GM18505 (cell line): Measurements from ENCODE around the gene CCP110.

Source experiments
- ATAC-seq: cut with Tn5 transposase; IDR thresholded peaks from one replicate; pipeline ENCODE4 v1.9.1; 2021; ENCODE audit not compliant: unreplicated experiment
- POLR2A ChIP-seq: IDR thresholded peaks from 4 replicates; pipeline ENCODE4 v1.6.1; 2011; ENCODE audit warnings: borderline replicate concordance; ENCODE audit not compliant: insufficient read depth, insufficient read length; ENCODE audit errors: extremely low read depth

Gene CCP110

DNA sequence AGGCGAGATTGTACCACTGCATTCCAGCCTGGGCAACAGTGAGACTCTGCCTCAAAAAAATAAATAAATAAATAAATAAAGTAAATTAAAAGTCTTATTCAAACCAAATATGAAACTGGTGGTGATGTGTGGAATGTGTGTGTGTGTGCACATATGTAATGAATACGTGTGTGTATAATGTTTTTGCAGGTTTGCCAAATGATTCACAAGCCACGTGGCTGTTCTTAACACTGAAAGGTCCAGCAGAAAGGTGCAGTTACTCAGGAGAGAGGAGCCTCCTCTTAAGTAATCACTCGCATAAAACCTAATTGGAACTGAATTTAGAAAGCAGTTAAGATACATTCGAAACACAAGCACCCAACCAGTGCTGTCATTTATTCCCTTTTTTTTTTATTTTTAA lies 24.7 kb upstream of the CCP110 start:
- ATAC-seq, result no peak
- TF ChIP-seq POLR2A, result no peak

DNA sequence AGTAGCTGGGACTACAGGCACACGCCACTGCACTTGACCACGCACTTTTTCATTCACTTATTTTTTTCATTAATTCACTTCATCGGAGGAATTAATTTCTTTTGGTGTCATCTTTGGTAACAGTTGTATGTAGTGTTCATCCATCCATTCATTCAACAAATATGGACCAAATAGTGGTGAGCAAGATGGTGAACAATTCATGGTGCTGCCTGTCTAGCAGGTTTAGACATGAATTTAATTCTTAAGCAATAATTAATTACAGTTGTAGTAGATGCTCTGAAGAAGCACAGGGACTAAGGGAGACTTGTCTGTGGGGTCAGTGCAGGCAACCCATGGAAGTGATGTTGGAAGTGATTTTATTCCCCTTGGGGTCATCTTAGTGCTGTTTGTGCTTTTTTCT lies 24.3 kb upstream of the CCP110 start:
- TF ChIP-seq POLR2A, result no peak
- ATAC-seq, result no peak

GRCh38 chr16:19502395-19503131 lies 21.2 kb upstream of the CCP110 start:
- ATAC-seq, result no peak
- no peak for TF ChIP-seq POLR2A

DNA sequence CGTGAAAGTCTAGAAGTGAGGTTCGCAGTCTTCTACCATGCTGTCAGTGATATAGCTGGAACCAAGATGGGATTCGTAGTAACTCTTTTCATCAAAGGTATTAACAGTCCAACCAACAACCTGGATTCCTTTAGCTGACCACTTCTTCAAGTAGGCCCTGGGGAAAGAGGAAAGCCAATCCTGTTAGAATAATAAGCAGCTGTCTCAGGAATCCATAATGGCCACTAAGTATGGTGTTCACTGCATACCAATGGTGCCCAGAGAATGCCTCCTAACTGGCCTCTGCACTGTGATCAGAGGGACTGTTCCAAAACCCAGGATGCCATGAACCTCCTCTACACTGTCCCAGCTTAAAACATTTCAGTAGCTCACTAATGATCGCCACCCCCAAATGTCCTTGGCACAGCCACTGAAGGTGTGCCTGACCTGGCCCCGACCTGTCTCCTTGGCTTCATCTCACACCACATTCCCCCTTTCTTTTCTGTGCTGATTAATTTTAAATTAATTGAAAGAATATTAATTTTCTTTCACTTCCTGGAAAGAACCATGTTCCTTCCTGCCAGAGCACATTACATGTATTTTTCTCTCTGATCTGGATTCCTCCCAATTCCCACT lies 20.2 kb upstream of the CCP110 start:
- no peak for TF ChIP-seq POLR2A
- ATAC-seq, result no peak

GRCh38 chr16:19505600-19506303 lies 18.0 kb upstream of the CCP110 start:
- no peak for ATAC-seq
- no peak for TF ChIP-seq POLR2A

DNA sequence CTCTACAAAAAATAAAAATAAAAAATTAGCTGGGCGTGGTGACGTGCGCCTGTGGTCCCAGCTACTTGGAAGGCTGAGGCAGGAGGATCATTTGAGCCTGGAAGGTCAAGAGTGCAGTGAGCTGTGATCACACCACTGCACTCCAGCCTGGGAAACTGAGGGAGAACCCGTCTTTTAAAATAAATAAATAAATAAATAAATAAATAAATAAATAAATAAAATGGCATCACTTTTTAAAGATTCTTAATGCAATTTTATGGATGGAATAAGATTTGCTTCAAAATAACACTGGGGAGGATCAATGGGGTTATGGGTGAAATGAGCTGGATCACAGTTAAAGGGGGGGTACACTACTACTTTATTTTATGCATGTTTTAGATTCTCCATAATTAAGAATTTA lies 16.8 kb upstream of the CCP110 start:
- TF ChIP-seq POLR2A, result no peak
- ATAC-seq, result no peak

DNA sequence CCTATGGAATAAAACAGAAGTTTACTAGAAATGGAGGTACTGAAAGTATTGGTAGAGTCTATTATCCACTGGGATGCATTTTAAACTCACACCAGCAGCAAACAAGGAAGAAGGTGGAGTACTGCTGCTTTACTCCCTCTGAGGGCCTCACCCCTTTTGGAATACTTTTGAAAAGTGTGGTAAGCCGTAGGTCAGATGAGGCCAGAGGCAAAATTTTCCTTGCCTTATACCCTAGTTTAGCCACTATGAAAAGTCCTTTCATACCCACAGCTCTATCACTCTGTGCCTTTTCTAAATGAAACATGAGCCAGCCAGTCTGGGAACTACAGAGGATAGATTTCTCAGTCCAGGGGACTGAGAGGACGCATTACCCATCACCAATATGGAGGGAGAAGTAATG lies 15.9 kb upstream of the CCP110 start:
- ATAC-seq, result no peak

GRCh38 chr16:19512297-19512696 lies 11.4 kb upstream of the CCP110 start:
- ATAC-seq, result no peak
- TF ChIP-seq POLR2A, result no peak

More for the DNA sequence above, 15.9 kb upstream of the CCP110 start:
- no peak for TF ChIP-seq POLR2A

GRCh38 chr16:19513377-19514053 lies 10.2 kb upstream of the CCP110 start:
- TF ChIP-seq POLR2A, result no peak
- ATAC-seq, result no peak

DNA sequence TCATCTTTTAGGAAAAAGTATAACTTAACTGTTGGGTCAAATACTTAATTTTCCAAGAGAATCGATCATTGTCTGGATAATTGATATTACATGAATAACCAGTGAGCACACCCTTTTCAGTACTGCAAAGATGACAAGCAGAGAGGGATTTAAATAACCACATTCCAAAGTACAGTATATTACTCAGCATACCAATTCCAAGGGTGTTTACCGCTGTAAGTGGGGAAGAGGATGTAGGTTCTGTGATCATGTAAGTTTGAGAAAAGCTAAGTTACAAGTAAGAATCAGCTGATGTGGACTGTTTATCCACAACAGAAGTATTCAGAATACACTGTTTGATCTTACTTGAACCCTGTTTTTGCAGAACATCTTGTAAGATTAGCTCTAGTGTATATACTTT lies 8.0 kb upstream of the CCP110 start:
- no peak for ATAC-seq
- no peak for TF ChIP-seq POLR2A

DNA sequence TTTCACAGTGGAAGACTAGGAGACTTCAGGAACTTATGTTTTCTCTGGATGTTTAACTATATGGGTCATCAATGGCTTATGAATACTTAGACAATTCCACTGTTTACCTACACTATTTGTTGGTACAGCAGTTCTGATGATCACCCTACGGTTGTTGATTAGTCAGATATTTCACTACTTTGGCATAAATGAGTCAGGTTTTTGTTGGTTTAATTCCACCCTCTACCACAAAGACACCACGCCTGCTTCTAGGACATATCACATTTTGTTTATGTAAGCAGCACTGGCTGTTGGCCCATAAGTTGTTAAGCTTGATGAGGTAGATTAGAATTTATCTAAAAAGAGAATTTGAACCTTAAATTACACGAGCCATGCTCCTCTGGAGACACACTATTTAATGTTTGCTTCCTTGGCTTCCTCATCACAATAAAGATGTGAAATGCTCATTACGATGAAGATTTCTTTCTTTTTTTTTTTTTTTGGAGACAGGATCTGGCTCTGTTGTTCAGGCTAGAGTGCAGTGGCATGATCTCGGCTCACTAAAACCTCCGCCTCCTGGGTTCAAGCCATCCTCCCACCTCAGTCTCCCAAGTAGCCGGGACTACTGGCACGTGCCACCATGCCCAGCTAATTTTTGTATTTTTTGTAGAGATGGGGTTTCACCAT lies 6.2 kb upstream of the CCP110 start:
- no peak for TF ChIP-seq POLR2A
- ATAC-seq, result no peak

DNA sequence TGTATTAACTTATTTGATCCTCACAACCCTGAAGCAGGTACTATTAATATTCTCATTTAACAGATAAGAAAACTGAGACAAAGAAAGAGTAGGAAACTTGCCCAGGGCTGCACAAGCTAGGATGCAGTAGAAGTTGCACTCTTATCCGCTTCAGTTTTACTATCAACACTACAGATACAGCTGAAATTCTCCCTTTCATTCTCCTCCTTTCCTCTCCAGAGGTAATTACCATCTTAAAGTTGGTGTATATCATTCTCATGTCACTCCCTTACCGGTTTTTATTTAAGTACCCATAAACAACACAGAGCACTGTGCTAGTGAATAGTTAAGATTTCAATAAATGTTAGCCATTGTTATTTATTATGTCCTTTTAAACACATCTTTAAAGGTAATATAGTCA lies 5.4 kb upstream of the CCP110 start:
- no peak for TF ChIP-seq POLR2A
- no peak for ATAC-seq

DNA sequence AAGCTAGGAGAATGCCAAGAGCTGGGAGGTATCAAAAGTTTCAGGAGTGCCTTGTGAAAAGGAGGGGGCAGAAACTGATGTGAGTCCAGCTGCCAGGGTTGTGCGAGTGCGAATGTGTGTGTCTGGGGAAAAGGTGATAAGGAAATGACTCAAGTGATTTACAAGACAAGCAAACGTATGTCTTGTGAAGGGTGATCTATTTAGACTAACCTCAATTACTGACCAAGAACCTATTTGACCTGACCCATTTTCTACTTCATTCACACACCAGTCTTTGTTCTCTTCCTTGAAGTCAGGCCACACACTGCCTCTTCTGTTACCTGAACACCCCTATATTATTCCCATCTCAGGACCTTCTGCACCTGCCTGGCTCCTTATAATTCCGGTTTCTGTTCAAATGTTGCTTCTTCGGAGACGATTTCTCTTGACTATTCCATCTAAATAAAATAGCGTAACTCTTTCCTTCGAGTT lies 2.8 kb upstream of the CCP110 start:
- ATAC-seq, result no peak
- no peak for TF ChIP-seq POLR2A
